Measurements from ENCODE around the gene TMEM80.
A peak's percentile ranks its signal among the peaks of the same experiment; 100 is the strongest.
"Not testable (repeated sequence)": the region's sequence is repeated elsewhere in the genome, so short reads cannot be mapped to it uniquely, and the experiment has no call there.

Gene TMEM80

GRCh38 chr11:680476-680875, 15.1 kb upstream of the TMEM80 start:
- DNase-seq: no peak

GRCh38 chr11:680970-681369, 14.6 kb upstream of the TMEM80 start:
- no peak for DNase-seq

GRCh38 chr11:686451-687243, 9.0 kb upstream of the TMEM80 start:
- no peak for DNase-seq

GRCh38 chr11:687751-688150, 7.9 kb upstream of the TMEM80 start:
- no peak for DNase-seq

- DNase-seq: no peak
These were observed 6.9 kb upstream of the TMEM80 start for GRCh38 chr11:688681-689080.

- DNase-seq: no peak
These were observed 6.0 kb upstream of the TMEM80 start for GRCh38 chr11:689625-690024.

DNA sequence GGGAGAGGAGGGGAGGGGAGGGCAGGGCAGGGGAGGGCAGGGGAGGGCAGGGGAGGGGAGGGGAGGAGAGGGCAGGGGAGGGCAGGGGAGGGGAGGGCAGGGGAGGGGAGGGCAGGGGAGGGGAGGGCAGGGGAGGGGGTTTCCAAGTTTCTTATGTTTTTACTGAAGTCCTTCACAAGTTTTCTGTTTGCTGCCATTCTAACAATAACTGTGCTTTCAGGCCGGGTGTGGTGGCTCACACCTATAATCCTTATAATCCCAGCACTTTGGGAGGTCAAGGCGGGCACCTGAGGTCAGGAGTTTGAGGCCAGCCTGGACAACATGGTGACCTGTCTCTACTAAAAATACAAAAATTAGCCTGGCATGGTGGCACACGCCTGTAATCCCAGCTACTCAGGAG, 5.4 kb upstream of the TMEM80 start:
- DNase-seq: not testable (repeated sequence)

DNA sequence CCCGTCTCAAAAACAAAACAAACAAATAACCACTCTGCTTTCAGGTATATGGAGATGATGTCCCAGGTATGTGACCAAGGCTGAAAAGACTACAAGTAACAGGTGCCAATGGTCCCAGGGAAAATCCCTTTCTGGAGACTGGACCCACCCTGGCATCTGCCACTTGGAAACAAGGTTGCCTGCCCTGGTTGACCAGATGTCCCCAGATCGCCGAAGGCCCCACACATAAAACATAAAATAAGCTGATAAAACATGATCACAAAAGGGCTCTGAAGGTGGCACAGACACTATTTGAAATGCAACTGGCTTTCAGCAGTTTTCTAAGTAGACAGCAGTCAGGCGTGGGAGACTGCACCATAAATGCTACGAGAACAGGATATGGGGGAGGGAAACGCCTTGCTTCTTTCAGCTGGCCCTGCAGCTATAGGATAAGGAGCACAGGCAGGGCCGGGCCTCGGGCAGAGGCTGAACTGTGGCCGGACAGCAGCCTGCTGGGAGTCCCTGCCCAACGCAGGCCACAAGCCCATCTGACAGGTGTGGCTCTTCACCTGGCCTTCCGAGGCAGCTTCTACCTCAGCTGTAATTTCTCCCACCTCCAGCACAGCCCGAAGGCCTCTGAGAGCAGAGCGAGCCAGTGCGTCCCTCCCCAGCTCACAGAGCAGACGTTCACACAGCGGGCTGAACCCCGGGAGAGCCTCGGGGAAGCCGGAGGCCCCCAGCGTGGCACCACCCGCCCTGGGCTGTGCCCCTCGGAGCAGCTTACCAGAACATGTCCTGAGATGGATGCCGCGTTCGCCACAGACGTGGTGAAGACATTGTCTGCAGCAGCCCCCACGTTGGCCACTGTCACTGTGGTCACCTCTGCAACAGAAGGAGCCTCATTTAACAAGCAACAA, 4.6 kb upstream of the TMEM80 start:
- DNase-seq: no peak

DNA sequence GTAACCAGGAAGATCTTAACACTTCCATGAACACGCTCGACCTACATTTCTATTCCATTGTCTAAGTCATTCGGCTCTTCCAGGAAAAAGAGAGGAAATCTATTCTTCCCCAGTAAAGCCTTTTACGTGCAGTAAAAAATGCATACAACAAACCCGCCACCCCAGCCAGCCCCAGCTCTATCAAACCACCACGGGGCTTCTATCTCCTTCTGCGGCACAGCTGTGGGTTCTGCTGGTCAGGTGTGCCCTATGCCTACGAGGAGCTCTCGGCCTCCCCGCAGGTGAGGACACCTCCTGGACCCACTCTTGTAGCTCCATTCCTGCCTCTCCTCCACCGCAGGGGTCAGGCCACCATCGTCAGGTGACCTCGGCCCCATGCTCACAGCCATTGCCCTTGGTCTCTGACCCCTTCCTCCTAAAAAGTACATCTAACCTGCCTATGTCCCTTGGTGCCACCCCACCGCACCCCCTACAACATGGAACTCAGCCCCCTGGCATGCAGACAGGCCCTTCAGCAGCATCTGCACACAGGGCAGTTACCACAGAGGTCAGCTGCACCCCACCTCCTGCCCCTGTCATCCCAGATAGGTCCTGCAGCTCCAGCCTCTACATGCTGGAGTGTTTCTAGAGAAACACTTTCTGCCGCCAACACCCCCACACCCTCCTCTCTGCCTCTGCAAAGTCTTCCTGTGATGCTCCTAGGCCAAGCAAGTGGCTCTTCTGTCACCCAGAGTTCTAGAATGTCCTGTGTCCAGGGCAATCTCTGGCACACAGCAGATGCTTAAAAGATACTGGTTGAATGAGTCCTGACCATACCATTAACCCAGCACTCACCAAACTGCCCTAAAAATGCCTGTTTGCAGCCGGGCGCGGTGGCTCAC, 3.7 kb upstream of the TMEM80 start:
- no peak for DNase-seq

- no peak for DNase-seq
These were observed 2.7 kb upstream of the TMEM80 start for GRCh38 chr11:692824-693414.

- DNase-seq: no peak
These were observed 2.2 kb upstream of the TMEM80 start for GRCh38 chr11:693415-693831.

DNA sequence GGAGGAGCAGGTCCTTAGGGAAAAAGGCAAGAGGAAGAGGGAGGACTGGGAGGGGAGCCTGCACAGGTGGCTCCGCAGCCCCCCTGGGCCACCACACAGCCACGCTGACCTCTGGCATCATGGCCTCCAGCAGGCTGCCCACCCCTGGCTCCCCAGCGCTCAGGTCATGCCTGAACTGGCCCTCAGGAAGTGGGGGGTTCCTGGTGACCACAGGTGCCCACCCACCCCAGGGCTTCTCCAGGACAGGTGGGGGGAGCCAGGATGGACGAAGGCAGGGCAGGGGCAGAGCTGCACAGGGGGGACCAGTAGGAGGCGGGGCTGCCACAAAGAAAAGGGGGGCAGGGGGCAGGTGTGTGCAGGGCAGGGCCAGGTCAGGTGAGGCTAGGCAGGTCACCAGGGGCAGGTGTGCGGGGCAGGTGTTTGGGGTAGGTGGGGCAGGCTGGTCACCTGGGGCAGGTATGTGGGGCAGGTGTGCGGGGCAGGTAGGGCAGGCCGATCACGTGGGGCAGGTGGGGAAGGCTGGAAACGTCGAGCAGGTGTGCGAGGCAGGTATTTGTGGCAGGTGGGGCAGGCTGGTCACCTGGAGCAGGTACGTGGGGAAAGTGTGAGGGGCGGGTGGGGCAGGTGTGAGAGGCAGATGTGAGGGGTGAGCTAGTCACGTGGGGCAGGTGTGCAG, 1.6 kb upstream of the TMEM80 start:
- DNase-seq: no peak

- peak; percentile 100 for DNase-seq
These were observed 891 bp upstream of the TMEM80 start, which contains the start of gene DEAF1 for GRCh38 chr11:694563-695287. TSS of gene DEAF1 (minus strand) at chr11:695222. CDS start at chr11:695047, 175 bp downstream.

DNA sequence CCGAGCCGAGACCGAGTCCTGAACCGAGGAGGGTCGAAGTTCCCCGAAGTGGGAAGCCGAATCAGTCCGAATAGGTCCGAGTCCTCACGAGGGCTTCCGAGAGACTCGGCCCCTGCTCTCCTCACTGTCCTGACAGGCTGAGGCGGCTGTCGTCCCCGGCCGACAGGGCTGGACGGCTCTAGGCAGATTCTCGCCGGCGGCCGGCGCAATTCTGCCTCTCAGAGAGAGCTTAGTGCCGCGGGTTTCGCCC, 403 bp upstream of the TMEM80 start:
- DNase-seq: no peak

- DNase-seq: no peak
These were observed 1.4 kb downstream of the TMEM80 start for GRCh38 chr11:696955-697491.

DNA sequence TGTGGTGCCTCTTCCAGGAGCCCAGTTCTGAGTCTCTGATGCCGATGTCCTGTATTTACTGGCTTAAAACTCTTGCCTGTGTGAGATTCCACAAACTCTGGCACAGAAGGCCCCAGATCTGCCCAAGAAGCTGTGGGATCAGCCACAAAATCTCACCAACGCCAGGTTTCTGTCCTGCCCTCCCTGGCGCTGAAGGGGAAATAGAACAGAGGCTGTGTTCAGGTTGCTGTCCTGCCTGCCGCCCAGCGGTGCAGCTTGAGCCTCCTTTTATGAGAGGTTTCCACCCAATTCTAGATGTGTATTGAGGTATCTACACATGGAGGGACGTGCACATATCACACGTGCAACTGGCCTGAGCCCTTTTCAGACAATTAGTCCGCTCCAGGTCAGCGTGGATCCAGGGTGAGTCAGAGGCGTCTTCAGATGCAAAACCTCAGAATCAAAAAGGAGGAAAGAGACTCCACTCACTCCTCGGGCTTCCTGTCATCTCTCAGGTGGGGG, 2.2 kb downstream of the TMEM80 start:
- no peak for DNase-seq

DNA sequence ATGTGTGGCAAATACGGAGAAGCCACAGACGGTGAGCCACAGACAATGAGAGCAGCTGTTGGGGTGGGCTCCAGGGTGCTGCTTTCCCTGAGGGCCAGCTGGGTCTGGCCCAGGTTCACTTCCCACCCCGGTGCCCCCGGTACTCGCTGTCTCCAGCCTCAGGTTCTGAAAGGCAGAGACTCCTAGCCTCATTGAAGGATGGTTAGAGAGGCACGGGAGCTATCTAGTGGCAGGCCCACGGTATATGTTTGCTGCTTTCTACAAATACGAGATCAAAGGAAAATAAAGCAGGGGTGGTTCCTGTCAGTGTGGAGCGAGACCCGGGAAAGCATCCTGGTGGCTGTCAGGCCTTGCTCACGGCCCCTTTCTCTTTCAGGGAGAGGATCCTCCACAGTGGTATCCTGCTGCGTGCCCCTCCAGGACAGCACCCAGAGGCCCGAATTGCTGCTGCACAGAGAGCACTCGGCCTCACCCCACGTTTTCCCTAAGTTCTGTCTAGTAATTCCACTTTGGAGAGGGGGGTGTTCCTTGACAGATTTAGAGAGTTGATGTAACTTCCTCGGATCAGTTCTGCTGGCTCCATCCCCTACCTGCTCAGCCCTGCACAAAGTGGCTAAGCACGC, 3.0 kb downstream of the TMEM80 start:
- no peak for DNase-seq

DNA sequence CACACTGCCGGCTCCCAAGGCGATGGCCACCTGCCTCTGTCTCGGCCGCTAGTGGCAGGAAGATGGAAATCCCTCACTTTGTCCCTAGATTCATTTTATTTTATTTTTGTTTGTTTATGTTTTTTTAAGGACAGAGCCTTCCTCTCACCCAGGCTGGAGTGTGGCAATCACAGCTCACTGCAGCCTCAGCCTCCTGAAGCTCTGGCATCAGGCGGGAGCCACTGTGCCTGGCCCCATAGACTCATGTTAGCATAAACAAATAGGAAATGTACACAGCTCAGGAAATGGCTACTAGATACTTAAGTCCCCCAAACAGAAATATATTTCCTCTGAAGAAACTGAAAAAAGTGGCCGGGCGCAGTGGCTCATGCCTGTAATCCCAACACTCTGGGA, 3.5 kb downstream of the TMEM80 start:
- no peak for DNase-seq

DNA sequence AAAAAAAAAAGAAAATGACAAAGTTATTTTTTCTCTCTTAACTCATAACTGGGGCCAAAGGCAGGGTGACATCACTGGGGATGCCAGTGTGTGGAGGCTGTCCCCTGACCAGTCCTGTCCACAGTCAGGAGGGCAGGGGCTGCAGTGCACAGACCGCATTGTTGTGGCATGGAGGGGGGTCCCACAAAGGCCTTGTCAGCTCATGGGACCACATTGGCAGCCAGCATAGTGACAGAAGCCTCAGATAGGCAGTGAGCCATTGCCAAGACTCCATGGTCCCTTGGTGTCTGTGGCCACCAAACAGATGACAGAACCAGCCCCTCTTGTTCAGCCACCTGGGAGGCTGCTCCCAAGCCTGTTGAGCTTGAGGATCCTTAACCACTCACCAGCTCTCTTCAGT, 4.1 kb downstream of the TMEM80 start:
- DNase-seq: no peak

DNA sequence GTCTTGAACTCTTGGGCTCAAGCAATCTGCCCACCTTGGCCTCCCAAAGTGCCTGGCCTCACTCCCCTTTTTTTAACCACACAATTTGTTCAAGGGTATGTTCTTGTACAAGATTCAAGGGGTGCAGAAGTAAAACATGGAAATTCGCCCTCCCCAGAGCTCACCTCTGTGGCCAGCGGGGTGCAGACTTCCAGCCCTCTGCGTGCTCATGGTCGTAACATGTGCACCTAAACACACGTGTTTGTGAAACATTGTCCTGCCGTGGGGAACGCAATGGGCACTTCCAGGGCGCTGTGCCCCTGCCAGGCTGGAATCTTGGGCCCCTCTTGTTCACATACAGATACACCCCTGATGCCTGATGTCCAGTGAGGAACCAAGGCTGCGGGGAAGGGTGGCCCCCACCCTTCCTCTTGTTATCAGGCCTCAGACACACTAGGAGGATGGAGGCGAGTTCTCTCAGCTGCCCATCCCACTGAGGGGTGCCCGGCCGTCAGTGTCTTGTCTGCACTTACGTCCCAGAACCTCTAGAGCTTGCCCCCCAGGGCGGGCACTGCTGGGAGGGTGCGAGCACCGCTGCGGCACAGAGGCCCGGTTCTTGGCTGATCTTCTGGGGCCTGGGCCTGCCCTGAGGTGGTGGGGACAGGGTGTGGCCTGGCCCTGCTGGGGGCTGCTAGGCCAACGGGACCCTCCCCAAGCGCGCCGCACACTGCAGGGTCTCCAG, 6.3 kb downstream of the TMEM80 start:
- DNase-seq: no peak
